ENCODE results near the gene LAMA2.

The LAMA2 gene, protein sequence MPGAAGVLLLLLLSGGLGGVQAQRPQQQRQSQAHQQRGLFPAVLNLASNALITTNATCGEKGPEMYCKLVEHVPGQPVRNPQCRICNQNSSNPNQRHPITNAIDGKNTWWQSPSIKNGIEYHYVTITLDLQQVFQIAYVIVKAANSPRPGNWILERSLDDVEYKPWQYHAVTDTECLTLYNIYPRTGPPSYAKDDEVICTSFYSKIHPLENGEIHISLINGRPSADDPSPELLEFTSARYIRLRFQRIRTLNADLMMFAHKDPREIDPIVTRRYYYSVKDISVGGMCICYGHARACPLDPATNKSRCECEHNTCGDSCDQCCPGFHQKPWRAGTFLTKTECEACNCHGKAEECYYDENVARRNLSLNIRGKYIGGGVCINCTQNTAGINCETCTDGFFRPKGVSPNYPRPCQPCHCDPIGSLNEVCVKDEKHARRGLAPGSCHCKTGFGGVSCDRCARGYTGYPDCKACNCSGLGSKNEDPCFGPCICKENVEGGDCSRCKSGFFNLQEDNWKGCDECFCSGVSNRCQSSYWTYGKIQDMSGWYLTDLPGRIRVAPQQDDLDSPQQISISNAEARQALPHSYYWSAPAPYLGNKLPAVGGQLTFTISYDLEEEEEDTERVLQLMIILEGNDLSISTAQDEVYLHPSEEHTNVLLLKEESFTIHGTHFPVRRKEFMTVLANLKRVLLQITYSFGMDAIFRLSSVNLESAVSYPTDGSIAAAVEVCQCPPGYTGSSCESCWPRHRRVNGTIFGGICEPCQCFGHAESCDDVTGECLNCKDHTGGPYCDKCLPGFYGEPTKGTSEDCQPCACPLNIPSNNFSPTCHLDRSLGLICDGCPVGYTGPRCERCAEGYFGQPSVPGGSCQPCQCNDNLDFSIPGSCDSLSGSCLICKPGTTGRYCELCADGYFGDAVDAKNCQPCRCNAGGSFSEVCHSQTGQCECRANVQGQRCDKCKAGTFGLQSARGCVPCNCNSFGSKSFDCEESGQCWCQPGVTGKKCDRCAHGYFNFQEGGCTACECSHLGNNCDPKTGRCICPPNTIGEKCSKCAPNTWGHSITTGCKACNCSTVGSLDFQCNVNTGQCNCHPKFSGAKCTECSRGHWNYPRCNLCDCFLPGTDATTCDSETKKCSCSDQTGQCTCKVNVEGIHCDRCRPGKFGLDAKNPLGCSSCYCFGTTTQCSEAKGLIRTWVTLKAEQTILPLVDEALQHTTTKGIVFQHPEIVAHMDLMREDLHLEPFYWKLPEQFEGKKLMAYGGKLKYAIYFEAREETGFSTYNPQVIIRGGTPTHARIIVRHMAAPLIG (N-terminal part only)

DNA sequence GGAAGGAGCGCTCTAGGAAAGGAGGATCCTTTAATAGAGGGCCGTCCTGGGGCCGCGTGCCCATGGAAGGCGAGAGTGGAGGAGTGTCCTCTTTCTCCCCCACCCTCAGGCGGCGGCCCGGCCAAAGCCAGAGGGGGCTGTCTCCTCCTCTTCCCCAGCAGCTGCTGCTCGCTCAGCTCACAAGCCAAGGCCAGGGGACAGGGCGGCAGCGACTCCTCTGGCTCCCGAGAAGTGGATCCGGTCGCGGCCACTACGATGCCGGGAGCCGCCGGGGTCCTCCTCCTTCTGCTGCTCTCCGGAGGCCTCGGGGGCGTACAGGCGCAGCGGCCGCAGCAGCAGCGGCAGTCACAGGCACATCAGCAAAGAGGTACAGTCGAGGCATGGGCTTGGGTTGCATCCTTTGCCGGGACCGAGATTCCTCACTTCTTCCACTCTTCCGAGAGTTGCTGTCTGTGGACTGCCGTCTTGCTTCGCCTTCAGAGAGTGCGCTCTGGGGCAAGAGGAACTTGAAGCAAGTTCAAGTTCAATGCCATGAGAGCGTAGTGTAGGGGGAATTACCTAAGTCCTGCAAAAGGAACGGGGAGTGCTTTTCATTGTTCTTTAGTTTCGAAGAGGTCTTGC is at the start of gene LAMA2:
TSS of gene LAMA2 (plus strand) at position 148 of the 621 bp plus-strand sequence. CDS start at position 256, 108 bp downstream.
- no peak for FAIRE-seq

DNA sequence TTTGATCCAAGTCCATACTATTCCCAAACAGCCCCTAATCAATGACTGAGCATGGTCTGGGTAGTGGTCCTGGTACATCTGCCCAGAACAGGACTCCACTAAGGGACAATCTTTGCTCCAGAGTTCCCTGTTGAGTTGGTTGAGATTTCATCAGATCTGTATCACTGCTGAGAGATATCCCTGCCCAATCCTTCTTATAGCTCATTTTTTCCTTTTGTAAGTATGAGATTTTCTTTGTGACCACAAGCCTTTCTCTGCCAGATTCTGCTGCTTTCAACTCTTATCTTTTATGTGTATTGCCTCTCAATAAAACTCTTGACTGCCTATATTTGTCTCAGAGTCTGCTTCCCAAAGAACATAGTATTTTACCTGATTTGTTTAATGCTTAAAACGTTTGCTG is 46.2 kb upstream of the LAMA2 start:
- no peak for FAIRE-seq

DNA sequence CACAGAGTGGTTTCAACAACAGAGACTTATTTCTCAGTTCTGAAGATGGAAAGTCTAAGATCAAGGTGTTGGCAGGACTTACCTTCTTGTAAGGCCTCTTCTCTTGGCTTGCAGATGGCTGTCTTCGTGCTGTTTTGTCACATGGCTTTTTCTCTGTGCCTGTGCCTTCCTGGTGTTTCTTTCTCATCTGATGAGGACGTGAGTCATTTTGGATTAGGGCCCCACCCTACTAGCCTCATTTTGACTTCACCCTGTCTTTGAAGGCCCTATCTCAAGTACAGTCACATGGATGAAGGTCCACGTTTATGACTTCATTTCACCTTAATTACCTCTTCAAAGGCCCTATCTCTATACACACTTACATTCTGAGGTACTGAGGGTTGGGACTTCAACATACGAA is 41.4 kb upstream of the LAMA2 start:
- no peak for FAIRE-seq

DNA sequence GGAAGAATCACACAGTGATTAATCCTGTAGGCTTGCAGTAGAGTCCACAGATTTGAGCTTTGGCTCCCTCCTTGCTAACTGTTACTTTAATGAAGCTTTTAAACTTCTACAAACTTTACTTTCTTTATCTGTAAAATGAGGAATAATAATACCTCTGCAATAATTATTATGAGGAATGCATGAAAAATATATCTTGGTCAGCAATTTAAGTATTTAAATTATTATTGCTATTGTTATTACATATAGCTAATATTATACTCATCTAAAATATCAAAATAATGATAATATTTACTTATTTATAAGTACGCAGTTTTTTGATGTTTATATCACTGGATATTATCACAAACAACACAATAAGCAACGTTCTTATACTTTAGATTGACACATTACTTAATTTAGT is 38.3 kb upstream of the LAMA2 start:
- FAIRE-seq: no peak

DNA sequence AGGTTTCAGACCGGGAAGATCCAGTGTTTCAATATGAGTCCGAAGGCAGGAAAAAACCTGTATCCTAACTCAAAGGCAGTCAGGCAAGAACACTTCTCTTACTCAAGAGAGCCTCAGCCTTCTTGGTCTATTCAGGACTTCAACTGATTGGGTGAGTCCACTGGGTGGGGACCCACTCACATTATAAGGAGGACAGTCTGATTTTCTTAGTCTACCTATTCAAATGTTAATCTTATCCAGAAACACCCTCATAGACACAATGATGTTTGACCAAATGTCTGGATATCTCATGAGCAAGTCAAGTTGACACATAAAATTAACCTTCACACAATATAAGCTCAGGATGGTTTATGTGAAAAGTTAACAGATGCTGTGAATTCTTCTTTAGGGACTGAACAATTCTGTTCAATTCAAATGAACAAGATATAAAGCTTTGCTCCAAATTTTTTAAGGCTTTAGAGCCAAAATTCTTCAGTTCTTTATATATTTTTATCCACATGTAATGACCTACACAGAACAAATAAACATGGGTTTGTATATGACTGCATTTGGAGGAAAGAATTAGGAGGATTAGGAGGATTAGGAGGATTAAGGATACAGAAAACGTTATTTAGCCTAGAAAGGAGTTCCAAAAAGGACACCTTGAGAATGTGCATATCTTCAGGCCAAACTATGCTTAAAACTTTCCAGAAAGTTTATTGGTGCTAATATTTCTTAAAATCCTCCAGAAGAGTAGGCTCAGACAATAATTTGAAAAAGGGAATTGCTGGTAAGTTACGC is 35.3 kb upstream of the LAMA2 start:
- no peak for FAIRE-seq

DNA sequence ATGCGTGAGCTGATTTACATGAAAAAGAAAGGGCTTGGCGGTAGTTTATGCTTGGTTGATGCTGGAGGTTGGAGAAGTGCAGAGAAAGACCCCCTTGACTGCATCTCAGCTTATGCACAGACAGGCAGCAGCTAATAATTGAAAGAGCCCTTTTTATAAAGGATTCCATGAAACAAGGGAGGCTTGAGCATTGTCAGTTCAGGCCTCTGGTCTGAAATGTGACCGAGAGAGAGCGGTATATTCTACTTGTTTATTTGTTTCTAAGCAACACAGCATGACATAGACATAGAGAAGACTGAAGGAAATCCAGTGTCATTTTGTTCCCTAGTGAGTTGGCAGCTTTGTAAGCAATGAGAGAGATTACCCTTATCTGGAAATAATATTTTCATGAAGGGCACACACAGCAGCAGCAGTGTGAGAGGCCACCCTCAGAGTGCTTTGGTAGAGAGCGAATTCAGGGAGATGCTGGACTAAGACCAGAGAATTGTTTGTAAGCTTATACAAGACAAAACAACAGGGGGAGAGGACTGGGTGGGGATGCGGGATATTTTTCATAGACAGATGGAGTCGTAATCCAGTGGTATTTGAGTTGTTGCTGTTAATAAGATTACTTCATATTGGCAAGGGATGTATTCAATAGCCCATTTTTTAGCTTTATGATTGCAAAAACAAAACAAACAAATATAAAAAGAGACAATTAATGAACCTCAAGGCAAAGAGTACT is 34.6 kb upstream of the LAMA2 start:
- FAIRE-seq: no peak

DNA sequence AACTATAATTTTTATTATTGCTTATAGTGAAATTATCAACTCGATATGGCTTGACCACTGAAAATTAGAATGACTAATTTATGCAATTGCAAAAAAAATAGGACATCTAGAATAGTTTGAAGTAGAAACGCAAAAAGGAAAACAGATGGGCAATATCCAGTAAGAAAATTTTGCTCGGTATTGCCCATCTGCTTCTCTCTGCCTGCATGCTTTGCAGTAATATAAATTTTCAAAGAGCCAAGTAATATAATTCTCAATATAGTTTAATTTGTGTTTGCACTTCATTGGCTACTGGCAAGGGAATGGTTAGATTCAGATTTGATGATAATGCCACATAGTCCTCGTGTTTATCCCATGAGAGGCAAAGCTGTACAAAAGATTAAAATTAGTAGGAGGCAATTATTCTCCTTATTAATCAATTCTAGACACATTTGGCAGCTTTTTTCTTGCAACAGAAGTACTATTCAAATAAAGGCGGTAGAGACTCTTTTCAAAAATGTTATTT is 27.3 kb upstream of the LAMA2 start:
- FAIRE-seq: no peak

DNA sequence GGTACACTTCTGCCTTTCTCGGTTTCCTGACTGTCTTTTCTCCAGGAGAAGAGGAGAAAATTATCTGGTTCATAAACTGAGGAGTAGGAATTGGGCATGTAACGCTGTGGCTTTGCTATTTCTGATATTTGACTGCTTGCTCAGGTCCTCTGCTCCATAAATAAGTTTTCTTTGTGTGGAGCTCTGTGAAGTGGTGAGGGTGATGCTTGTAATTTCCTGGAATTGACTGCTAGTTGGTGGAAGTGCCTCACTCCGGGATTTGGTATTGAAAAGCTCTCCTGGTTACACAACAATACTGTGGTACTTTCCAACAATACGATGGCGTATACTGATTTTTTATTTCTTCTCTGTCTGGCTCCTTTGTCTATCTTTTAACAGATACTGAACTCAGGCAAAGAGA is 25.1 kb upstream of the LAMA2 start:
- no peak for FAIRE-seq

DNA sequence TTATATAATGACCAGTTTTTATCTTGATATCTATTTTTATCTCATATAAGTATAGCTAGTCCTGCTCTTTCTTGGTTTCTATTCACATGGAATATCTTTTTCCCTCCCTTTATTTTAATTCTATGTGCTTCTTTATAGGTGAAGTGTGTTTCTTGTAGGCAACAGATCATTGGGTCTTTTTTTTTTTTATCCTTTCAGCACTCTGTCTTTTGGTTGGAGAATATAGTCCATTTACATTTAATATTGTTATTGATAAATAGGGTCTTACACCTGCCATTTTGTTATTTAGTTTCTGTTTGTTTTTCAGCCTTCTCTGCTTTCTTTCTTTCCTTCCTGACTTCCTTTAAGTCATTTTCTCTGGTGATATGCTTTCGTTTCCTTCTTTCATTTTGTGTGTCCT is 22.2 kb upstream of the LAMA2 start:
- FAIRE-seq: no peak

DNA sequence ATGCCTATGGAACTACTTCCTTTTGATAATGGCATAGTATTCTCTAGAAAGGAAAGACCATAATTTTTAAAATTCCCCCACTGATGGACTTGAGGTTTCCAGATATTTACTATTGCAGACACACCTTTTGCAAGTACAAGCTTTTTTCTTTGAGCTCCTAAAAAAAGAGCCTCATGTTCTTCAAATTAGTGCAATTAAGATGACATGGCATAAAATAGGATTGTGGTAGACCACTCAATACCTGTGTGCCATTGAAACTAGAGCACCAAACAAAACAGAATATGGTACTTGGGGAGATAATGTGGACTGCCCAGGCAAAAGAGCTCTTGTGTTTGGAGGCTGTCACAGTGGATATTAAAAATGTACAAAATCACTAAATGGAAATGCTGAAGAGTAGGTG is 19.0 kb upstream of the LAMA2 start:
- FAIRE-seq: no peak

DNA sequence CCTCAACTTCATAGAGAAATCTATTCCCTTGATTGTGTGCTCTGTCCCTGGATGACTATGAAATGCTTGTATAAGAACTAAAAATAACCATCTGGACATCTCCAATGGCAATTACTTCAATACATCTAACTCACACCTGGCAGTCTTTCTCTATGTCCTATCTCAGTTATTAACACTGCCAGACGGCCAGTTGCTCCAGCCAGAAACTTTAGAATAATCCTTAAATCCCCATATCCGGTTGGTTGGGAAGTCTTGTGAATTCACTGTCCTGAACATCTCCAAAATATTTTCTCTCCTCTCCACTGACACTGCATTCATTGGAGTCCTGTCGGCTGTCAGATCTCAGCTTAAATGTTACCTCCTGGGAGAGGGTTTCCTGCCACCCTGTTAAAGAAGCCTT is 12.2 kb upstream of the LAMA2 start:
- no peak for FAIRE-seq

DNA sequence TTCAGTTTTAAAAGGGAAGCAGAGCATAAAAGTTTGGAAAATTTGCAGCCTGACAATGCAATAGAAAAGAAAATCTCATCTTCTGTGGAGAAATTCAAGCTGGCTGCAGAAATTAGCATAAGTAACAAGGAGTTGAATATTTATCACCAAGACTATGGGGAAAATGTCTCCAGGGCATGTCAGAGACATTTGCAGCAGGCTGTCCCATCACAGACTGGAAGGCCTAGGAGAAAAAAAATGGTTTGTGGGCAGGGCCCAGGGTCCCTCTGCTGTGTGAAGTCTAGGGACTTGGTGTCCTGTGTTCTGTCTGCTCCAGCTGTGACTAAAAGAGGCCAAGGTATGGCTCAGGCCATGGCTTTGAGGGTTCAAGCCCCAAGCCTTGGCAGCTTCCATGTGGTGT is 8.1 kb upstream of the LAMA2 start:
- FAIRE-seq: no peak

DNA sequence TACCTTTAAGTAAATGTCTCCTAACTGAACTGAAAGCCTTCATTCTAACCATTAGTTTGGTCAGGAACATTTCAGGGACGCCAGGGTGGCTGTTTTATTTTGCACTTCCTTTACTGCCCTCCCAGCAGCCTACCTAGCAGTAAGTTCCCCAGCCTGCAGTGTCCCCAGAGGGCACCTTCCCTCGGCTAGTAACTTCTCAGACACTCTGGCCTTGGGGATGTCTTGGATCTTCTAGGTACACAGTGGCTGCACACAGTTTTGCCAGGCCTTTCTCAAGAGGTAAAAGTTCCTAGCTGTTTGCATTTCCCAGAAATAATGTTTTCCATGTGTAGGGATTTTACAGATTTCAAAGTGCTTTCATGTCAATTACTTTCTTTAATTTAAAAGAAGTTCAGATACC is 378 bp upstream of the LAMA2 start:
- FAIRE-seq: no peak

DNA sequence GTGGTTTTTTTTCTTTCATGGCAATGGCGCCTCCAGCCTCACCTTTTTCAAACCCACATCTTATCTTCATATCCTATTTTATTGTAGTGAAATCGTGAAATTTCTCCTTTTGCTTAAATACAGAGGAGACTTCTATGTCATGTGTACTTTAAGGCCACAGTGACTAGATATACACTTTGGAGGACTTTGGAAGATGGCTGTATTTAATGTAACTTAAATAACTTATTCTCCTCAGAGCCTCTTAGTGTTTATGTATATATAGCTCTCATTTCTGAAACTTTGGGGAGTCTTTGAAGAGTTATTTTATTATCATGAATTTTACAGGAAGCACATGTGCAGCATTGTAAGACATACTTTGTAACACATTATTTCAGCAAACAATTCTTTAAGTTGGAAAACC is 968 bp downstream of the LAMA2 start:
- no peak for FAIRE-seq

DNA sequence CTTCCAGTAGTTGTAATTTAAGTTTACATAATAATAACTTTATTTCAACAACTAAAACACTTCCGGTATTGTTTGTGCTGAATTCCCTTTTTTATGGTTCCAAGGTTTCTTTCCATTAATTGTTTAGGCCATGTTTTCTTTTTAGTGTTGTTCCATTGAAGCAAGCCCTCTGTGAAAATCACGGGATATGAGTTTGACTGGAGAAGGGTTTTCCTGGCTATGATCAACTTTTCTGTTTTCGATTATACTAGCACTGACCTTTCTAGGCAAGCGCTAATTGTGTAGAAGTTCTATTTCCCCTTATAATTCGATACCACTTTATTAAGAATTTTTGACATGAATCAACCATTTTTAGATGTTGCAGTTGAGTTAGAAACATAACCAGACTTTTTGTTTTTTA is 2.4 kb downstream of the LAMA2 start:
- no peak for FAIRE-seq

DNA sequence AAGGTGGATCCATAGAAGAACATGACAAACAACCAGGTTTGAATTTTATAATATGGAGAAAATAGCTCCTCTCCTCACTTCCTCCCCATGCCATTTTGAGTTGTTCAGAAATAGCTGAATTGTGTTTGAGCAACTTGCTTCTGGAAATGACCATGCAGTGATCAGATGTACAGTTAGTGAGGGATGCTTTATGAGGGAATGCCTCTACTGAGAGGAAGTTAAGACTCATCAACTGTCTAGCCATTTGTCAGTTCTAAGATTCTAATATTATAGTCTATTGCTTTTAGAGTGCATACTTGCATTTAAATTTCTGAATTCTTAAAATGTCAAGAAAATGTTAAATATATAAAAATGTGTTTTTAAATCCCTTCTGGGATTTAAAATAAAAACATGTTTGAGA is 3.8 kb downstream of the LAMA2 start:
- no peak for FAIRE-seq

DNA sequence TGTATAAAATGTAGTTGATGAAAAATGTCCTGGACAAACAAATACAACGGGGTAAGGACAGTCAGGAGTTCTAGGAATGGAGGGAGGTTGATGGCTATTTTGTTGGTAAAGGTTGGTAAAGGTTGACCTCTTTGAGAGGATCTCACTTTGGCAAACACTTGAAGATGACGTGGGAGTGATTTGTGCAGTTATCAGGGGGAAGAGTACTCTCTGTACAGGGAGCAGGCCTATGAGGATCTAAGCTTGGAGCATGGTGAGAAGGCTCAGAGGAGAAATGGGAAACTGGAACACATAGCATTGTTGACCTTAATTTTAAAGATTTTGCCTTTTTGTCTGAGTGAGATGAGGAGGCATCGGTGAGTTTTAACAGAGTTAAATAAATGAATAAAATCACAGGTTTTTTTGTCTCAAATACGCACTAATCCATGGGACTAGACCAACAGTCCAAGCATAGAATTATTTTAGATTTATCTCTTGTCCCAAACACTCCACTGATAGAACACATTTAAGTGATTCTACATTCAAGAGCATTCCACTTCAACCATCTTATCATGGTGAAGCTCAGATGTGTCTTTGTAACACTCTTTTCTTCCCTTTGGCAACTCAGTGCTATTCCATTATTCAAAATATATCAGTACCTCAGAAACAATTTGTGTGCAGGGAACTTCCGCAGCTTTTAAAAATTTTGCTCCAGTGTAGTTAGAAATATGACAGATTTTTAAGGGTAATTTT is 5.7 kb downstream of the LAMA2 start:
- FAIRE-seq: no peak

DNA sequence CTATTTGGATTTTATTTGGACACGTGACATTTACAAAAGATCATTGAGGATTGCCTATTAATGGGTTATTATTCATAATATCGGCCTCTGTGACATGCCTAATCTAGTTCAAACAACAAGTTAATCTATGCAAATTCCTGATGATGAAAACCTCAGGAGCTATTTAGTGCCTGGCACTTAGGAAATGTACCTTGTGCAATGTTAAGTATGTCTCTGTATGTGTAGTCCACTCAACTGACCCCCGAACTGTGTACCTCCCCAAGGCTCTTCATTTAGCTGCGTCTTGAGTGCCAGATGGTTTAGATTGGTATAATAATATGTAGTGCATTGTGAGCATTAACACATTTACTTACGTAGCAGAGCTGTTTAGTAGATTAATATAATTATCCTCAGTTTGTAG is 6.9 kb downstream of the LAMA2 start:
- FAIRE-seq: no peak

DNA sequence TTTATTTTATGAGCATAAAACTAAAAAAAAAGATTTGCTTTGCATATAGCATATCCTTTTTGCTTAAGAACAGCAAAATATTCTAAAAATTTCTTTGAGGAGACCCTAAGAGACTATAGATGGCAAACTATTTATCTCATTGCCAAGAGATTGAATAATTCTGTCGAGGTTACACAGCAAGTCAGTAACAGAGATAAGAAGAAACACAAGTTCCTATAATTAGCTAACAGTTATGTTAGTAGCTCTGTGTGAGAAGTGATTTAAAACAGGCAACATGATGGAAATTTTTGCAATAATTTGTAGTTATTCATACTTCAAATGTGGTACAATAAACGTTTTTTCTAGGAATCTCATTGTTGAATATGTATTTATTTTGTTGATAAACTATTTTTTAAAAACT is 9.1 kb downstream of the LAMA2 start:
- FAIRE-seq: no peak

DNA sequence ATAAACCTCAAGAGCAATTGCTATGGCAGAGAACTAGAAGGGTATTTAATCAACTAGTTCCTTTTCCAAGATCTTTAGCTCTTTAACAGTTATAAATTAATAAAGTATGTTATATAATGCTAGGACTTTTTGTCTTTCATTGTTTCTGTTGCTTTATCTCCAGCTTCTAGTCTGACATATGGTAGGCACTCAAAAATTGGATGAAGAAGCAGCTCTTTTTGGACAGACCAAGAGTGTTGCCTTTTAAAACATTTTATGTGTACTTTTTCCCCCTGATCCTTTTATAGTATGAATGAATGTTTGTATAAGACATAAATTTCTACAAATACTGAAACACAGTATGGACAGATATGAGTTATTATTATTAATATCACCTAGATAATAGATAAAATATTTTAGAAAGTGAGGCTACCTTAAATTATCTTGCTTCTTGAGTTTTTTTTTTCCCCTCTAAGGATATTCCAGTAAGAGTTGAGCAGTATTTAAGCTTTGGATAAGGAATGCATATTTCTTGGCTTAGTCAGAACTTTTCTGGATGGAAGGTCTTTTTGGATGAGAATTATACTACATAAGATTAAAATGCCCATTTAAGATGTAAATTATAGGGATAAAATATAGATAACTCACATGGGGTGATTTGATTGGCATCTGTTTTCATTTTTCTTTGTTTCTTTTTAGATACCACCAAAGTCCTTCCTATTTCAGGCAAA is 16.6 kb downstream of the LAMA2 start:
- FAIRE-seq: no peak

Measured in TTC549 (cell line).